Neural cell (in vitro differentiated cells): ENCODE results near the gene RFTN1. TPM values are rescaled to one million over a fixed set of nuclear protein-coding genes. Genes with fewer than 3 reads are reported as not detected.

Experiments
- H2AFZ ChIP-seq: fragments of 200-600, 300-800 bp; sonication (generic), shearing (Covaris generic); 2 replicates; pipeline ENCODE4 v1.6.0; 2014; ENCODE audit warnings: low read depth, mild to moderate bottlenecking, antibody characterized with exemption, low read length, moderate library complexity
- H3F3A ChIP-seq: fragments of 200-600 bp; shearing (Covaris generic); 2 replicates; pipeline ENCODE4 v1.6.1; 2016; ENCODE audit warnings: mild to moderate bottlenecking, moderate library complexity, mixed read lengths, antibody characterized with exemption, low read length; ENCODE audit not compliant: insufficient read depth, poor library complexity, severe bottlenecking
- H3K27ac ChIP-seq: fragments of 200-600, 300-800 bp; sonication (generic), shearing (Covaris generic); 2 replicates; pipeline ENCODE4 v1.5.1; 2014; ENCODE audit warnings: mild to moderate bottlenecking, low read length, moderate library complexity
- H3K27me3 ChIP-seq: fragments of 300-800, 200-600 bp; sonication (generic), shearing (Covaris generic); 2 replicates; pipeline ENCODE4 v1.6.0; 2014; ENCODE audit warnings: mild to moderate bottlenecking, low read depth, low read length, moderate library complexity; ENCODE audit not compliant: insufficient read depth
- H3K36me3 ChIP-seq: fragments of 300-800, 200-600 bp; sonication (generic), shearing (Covaris generic); 2 replicates; pipeline ENCODE4 v1.5.1; 2014; ENCODE audit warnings: mild to moderate bottlenecking, antibody characterized with exemption, low read length, moderate library complexity; ENCODE audit not compliant: insufficient read depth
- H3K4me2 ChIP-seq: fragments of 300-800, 200-600 bp; sonication (generic), shearing (Covaris generic); 2 replicates; pipeline ENCODE4 v1.6.0; 2014; ENCODE audit warnings: mild to moderate bottlenecking, low read length
- H3K4me3 ChIP-seq: fragments of 300-800, 200-600 bp; sonication (generic), shearing (Covaris generic); 2 replicates; pipeline ENCODE4 v1.5.1; 2014; ENCODE audit warnings: mild to moderate bottlenecking, low read length, moderate library complexity
- H3K79me2 ChIP-seq: fragments of 200-600 bp; shearing (Covaris generic); replicated peaks from 2 replicates; pipeline ENCODE4 v1.6.0; 2014; ENCODE audit warnings: mild to moderate bottlenecking, low read length, moderate library complexity; ENCODE audit not compliant: insufficient read depth
- H3K9ac ChIP-seq: fragments of 300-800, 200-600 bp; sonication (generic), shearing (Covaris generic); 2 replicates; pipeline ENCODE4 v1.6.1; 2016; ENCODE audit warnings: mild to moderate bottlenecking, low read length, mixed read lengths
- H3K9me2 ChIP-seq: fragments of 200-600 bp; shearing (Covaris generic); 2 replicates; pipeline ENCODE4 v1.6.1; 2016; ENCODE audit warnings: mild to moderate bottlenecking, low read length, mixed read lengths; ENCODE audit not compliant: insufficient read depth
- H3K9me3 ChIP-seq: fragments of 200-600, 300-800 bp; sonication (generic), shearing (Covaris generic); 2 replicates; pipeline ENCODE4 v1.6.1; 2016; ENCODE audit warnings: mild to moderate bottlenecking, mixed run types, low read length, moderate library complexity, mixed read lengths
- H4K20me1 ChIP-seq: fragments of 200-600 bp; shearing (Covaris generic); 2 replicates; pipeline ENCODE4 v1.6.1; 2016; ENCODE audit warnings: mild to moderate bottlenecking, mixed run types; ENCODE audit not compliant: insufficient read depth
- EP300 ChIP-seq: fragments of 450-650 bp; conservative IDR thresholded peaks from 2 replicates; pipeline ENCODE4 v1.6.1; 2014; ENCODE audit warnings: antibody characterized with exemption, mild to moderate bottlenecking, moderate library complexity; ENCODE audit not compliant: poor library complexity, severe bottlenecking
- EZH2 ChIP-seq: fragments of 200-600, 300-800 bp; shearing (Covaris generic), sonication (generic); IDR thresholded peaks from 2 replicates; pipeline ENCODE4 v1.6.1; 2014; ENCODE audit warnings: antibody characterized with exemption, low read length, borderline replicate concordance, mild to moderate bottlenecking; ENCODE audit not compliant: insufficient read depth, poor library complexity, severe bottlenecking
- MXI1 ChIP-seq: fragments of 450-650 bp; conservative IDR thresholded peaks from 2 replicates; pipeline ENCODE4 v1.6.1; 2014; ENCODE audit warnings: antibody characterized with exemption, mild to moderate bottlenecking; ENCODE audit not compliant: poor library complexity, severe bottlenecking
- POLR2AphosphoS5 ChIP-seq: IDR thresholded peaks from 2 replicates; pipeline ENCODE4 v1.6.1; 2012
- RAD21 ChIP-seq: fragments of 450-650 bp; conservative IDR thresholded peaks from 2 replicates; pipeline ENCODE4 v1.6.1; 2014; ENCODE audit warnings: antibody characterized with exemption, mild to moderate bottlenecking, moderate library complexity
- REST ChIP-seq: IDR thresholded peaks from 2 replicates; pipeline ENCODE4 v1.6.1; 2012; ENCODE audit warnings: borderline replicate concordance
- SMC3 ChIP-seq: fragments of 450-650 bp; conservative IDR thresholded peaks from 2 replicates; pipeline ENCODE4 v1.6.1; 2014; ENCODE audit warnings: antibody characterized with exemption, mild to moderate bottlenecking, moderate library complexity; ENCODE audit not compliant: poor library complexity
- TAF1 ChIP-seq: IDR thresholded peaks from 2 replicates; pipeline ENCODE4 v1.6.1; 2012; ENCODE audit warnings: low read depth
- polyA plus RNA-seq: library from polyadenylated mRNA; depleted of rRNA; stranded (reverse); fragments of >200 nt; gene quantifications from 2 replicates; pipeline ENCODE4 v1.2.3, GENCODE V29; 2014
- TF ChIP-seq, protein P1 (sequence below): fragments of 450-650 bp; IDR thresholded peaks from 2 replicates; pipeline ENCODE4 v1.5.1; 2014; ENCODE audit warnings: antibody characterized with exemption, mild to moderate bottlenecking, moderate library complexity; ENCODE audit not compliant: poor library complexity, severe bottlenecking

RFTN1 gene
- polyA plus RNA-seq, 1 donor from 2014 or later = 36.8 TPM

- Histone ChIP-seq H3K79me2 (no peaks in the 10 kb centered on the region), H3K9me3 (no peaks in the 10 kb centered on the region), H3K36me3 (no peaks in the 10 kb centered on the region), H3K4me2 (no peak overlapping the region), H4K20me1 (no peaks in the 10 kb centered on the region), H3K27me3 (no peaks in the 10 kb centered on the region), H2AFZ (no peak overlapping the region), H3K9ac (no peak overlapping the region), H3K9me2 (no peaks in the 10 kb centered on the region), H3K4me3 (no peak overlapping the region), H3K27ac (no peak overlapping the region), H3F3A (peaks cover 2% of the 10 kb centered on the region)
- TF ChIP-seq TAF1 = no peak
- TF ChIP-seq EP300 = no peak
- TF ChIP-seq EZH2 = no peak
- no peak for TF ChIP-seq RAD21
- TF ChIP-seq, protein P1, sequence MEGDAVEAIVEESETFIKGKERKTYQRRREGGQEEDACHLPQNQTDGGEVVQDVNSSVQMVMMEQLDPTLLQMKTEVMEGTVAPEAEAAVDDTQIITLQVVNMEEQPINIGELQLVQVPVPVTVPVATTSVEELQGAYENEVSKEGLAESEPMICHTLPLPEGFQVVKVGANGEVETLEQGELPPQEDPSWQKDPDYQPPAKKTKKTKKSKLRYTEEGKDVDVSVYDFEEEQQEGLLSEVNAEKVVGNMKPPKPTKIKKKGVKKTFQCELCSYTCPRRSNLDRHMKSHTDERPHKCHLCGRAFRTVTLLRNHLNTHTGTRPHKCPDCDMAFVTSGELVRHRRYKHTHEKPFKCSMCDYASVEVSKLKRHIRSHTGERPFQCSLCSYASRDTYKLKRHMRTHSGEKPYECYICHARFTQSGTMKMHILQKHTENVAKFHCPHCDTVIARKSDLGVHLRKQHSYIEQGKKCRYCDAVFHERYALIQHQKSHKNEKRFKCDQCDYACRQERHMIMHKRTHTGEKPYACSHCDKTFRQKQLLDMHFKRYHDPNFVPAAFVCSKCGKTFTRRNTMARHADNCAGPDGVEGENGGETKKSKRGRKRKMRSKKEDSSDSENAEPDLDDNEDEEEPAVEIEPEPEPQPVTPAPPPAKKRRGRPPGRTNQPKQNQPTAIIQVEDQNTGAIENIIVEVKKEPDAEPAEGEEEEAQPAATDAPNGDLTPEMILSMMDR = no peak
- TF ChIP-seq MXI1 = no peak
- TF ChIP-seq POLR2AphosphoS5 = no peak
- no peak for TF ChIP-seq REST
- no peak for TF ChIP-seq SMC3
Measured at GRCh38 chr3:16307832-16308531, 205.5 kb downstream of the RFTN1 start.

- no peaks in the 10 kb centered on the region for H3K36me3 ChIP-seq
- H3K9me2 ChIP-seq = no peaks in the 10 kb centered on the region
- H3K27me3 ChIP-seq = no peaks in the 10 kb centered on the region
- no peak overlapping the region for H3K4me2 ChIP-seq
- TF ChIP-seq REST (no peak), SMC3 (no peak), RAD21 (no peak), EZH2 (no peak), EP300 (no peak), POLR2AphosphoS5 (no peak), TAF1 (no peak), MXI1 (no peak)
- TF ChIP-seq, protein P1 = no peak
- no peak overlapping the region for H3K9ac ChIP-seq
- H4K20me1 ChIP-seq = no peaks in the 10 kb centered on the region
- no peaks in the 10 kb centered on the region for H3K79me2 ChIP-seq
- H3K27ac ChIP-seq = no peak overlapping the region
- peaks cover 2% of the 10 kb centered on the region for H3F3A ChIP-seq
- H3K9me3 ChIP-seq = no peaks in the 10 kb centered on the region
- no peak overlapping the region for H3K4me3 ChIP-seq
- no peak overlapping the region for H2AFZ ChIP-seq
Measured at GRCh38 chr3:16305111-16305541, 208.4 kb downstream of the RFTN1 start.
